Hepatocyte (in vitro differentiated cells): Measurements from ENCODE around the gene INSR.

ENCODE experiments used
- EZH2 ChIP-seq: fragments of 200-600 bp; sonication (generic); IDR thresholded peaks from 2 replicates; pipeline ENCODE4 v1.6.1; 2016; ENCODE audit warnings: antibody characterized with exemption, mild to moderate bottlenecking, borderline replicate concordance
- EZH2phosphoT487 ChIP-seq: fragments of 200-600 bp; sonication (generic); IDR thresholded peaks from one replicate; pipeline ENCODE4 v1.6.1; 2018; ENCODE audit warnings: antibody characterized with exemption, mild to moderate bottlenecking, low read depth, moderate library complexity; ENCODE audit not compliant: unreplicated experiment, severe bottlenecking
- TF ChIP-seq, protein P1 (sequence below): fragments of 200-600 bp; sonication (generic); IDR thresholded peaks from 2 replicates; pipeline ENCODE4 v1.5.1; 2016; ENCODE audit warnings: antibody characterized with exemption, mild to moderate bottlenecking; ENCODE audit not compliant: poor library complexity

DNA sequence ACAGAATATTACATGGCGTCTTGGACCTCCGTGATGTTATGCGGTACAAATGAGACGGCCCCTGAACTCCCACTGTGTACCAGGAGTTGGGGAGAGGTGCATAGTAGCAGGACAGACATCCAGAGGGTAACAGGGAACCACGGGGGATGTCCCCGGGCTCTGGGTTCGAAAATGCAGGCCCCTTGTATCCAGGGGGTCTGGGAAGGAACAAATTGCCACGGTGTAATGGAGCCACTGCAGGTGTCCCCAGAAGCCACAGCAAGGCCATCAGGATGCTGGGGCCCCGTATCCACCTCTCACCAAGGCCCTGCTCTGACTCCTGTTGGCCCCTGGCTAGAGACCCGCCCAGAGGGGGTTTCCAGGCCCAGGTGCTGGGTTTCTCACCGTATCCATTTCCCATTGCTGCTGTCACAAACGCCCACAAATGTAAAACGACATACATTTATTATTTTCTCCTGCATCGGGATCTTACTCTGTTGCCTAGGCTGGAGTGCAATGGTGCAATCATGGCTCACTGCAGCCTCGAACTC, 77.8 kb downstream of the INSR start:
- TF ChIP-seq, protein P1, sequence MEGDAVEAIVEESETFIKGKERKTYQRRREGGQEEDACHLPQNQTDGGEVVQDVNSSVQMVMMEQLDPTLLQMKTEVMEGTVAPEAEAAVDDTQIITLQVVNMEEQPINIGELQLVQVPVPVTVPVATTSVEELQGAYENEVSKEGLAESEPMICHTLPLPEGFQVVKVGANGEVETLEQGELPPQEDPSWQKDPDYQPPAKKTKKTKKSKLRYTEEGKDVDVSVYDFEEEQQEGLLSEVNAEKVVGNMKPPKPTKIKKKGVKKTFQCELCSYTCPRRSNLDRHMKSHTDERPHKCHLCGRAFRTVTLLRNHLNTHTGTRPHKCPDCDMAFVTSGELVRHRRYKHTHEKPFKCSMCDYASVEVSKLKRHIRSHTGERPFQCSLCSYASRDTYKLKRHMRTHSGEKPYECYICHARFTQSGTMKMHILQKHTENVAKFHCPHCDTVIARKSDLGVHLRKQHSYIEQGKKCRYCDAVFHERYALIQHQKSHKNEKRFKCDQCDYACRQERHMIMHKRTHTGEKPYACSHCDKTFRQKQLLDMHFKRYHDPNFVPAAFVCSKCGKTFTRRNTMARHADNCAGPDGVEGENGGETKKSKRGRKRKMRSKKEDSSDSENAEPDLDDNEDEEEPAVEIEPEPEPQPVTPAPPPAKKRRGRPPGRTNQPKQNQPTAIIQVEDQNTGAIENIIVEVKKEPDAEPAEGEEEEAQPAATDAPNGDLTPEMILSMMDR: no peak
- no peak for TF ChIP-seq EZH2
- TF ChIP-seq EZH2phosphoT487: no peak
